ENCODE measurements around the gene DECR2. TPM values are rescaled to one million over a fixed set of nuclear protein-coding genes. Genes with fewer than 3 reads are reported as not detected.

Gene DECR2
- polyA plus RNA-seq, 3 donors = 5.7 to 12.8 (median 8.7) TPM

GRCh38 chr16:381789-382717 lies 19.6 kb upstream of the DECR2 start, which contains the start of gene PGAP6:
Gene PGAP6 (minus strand): TSS chr16:381978. CDS start chr16:381821, 157 bp downstream.
- WGBS (ENCODE audit: insufficient coverage) = under 1% methylated on average over 82 of the region's 123 CpGs
- H3K4me1 Mint-ChIP-seq = peaks cover 39% of the 10 kb centered on the region
- H3K27me3 Mint-ChIP-seq (ENCODE audit: low read depth in 3 of 3) = peaks cover 0 to 14% (median 9%) of the 10 kb centered on the region in 3 donors
- H3K27ac Mint-ChIP-seq = peak within 1 kb of the TSS in 6 of 7 donors; percentile 49 to 93 (median 69)
- H3K9ac ChIP-seq (ENCODE audit: insufficient read depth, low read length, poor library complexity, severe bottlenecking) = peak within 1 kb of the TSS; percentile 81
- TF ChIP-seq CTCF (IDR thresholded peaks at IDR 0.05) = no peak
- H3K27ac ChIP-seq (ENCODE audit: low read depth in 1 of 2, low read length in 2 of 2) = peak within 1 kb of the TSS in 1 of 2 donors; percentile 71
- H3K4me3 ChIP-seq (replicated peaks in 1 of 3; ENCODE audit: low read depth in 2 of 3, low read length in 3 of 3) = peak within 1 kb of the TSS; percentile 78 to 92 (median 88)
- no peaks in the 10 kb centered on the region for H3K9me3 Mint-ChIP-seq
- H3K4me1 ChIP-seq (ENCODE audit: control insufficient read depth in 1 of 2, insufficient read depth in 2 of 2, low read length in 2 of 2) = peaks cover 39 to 52% of the 10 kb centered on the region in 2 donors
- DNase-seq = peak; percentile 39 to 72 (median 54)
- peak within 1 kb of the TSS; percentile 81 for H2AFZ ChIP-seq (ENCODE audit: insufficient read depth, low read depth, low read length, poor library complexity, severe bottlenecking)
- peaks cover 32% of the 10 kb centered on the region for H4K20me1 ChIP-seq (ENCODE audit: insufficient read depth, low read length)
- H3K4me2 ChIP-seq (replicated peaks; ENCODE audit: extremely low read depth, low read length, poor library complexity, severe bottlenecking) = peak within 1 kb of the TSS; percentile 99
- peaks cover 3 to 8% of the 10 kb centered on the region in 2 donors for H3K36me3 Mint-ChIP-seq
- H3K27me3 ChIP-seq (ENCODE audit: control insufficient read depth in 2 of 2, insufficient read depth in 2 of 2, low read length in 2 of 2) = no peaks in the 10 kb centered on the region
- H3K4me3 Mint-ChIP-seq = peak within 1 kb of the TSS; percentile 91 to 92
- peaks cover 8% of the 10 kb centered on the region in 2 donors for H3K36me3 ChIP-seq (replicated peaks in 1 of 2; ENCODE audit: control insufficient read depth in 1 of 2, insufficient read depth in 2 of 2, low read length in 2 of 2)
- intact Hi-C loops (cut with micrococcal nuclease) = loop anchor here in 1 of 2 donors (2.0 kb wide), 1 partner anchor 29 kb away; the partner anchor contains the start of gene AXIN1
- no peaks in the 10 kb centered on the region for H3K9me3 ChIP-seq (replicated peaks in 1 of 2; ENCODE audit: control insufficient read depth in 1 of 2, insufficient read depth in 1 of 2, low read length in 2 of 2)
- peaks cover 35% of the 10 kb centered on the region for H3K79me2 ChIP-seq (ENCODE audit: insufficient read depth, low read length)

- Mint-ChIP-seq H3K4me3 (peak overlapping the region; percentile 91 to 92), H3K27me3 (ENCODE audit: low read depth in 3 of 3) (peaks cover 0 to 14% (median 11%) of the 10 kb centered on the region in 3 donors), H3K9me3 (no peaks in the 10 kb centered on the region), H3K36me3 (peaks cover 0 to 4% of the 10 kb centered on the region in 2 donors), H3K4me1 (peaks cover 39% of the 10 kb centered on the region), H3K27ac (peak overlapping the region; percentile 77 to 92 (median 85))
- intact Hi-C loops (cut with micrococcal nuclease) = loop anchor here in 1 of 2 donors (2.0 kb wide), 1 partner anchor 31 kb away; the partner anchor contains the start of gene AXIN1
- Histone ChIP-seq H3K4me2 (replicated peaks; ENCODE audit: extremely low read depth, low read length, poor library complexity, severe bottlenecking) (peak overlapping the region; percentile 99), H3K4me3 (replicated peaks in 1 of 3; ENCODE audit: low read depth in 2 of 3, low read length in 3 of 3) (peak overlapping the region; percentile 50 to 92 (median 68)), H3K36me3 (replicated peaks in 1 of 2; ENCODE audit: control insufficient read depth in 1 of 2, insufficient read depth in 2 of 2, low read length in 2 of 2) (peaks cover 0 to 2% of the 10 kb centered on the region in 2 donors), H2AFZ (ENCODE audit: insufficient read depth, low read depth, low read length, poor library complexity, severe bottlenecking) (peak overlapping the region; percentile 69), H4K20me1 (ENCODE audit: insufficient read depth, low read length) (peaks cover 28% of the 10 kb centered on the region), H3K27ac (ENCODE audit: low read depth in 1 of 2, low read length in 2 of 2) (peak overlapping the region; percentile 53 to 63), H3K4me1 (ENCODE audit: control insufficient read depth in 1 of 2, insufficient read depth in 2 of 2, low read length in 2 of 2) (peaks cover 39 to 52% of the 10 kb centered on the region in 2 donors), H3K79me2 (ENCODE audit: insufficient read depth, low read length) (peaks cover 35% of the 10 kb centered on the region), H3K9ac (ENCODE audit: insufficient read depth, low read length, poor library complexity, severe bottlenecking) (peak overlapping the region; percentile 39), H3K27me3 (ENCODE audit: control insufficient read depth in 2 of 2, insufficient read depth in 2 of 2, low read length in 2 of 2) (no peaks in the 10 kb centered on the region), H3K9me3 (replicated peaks in 1 of 2; ENCODE audit: control insufficient read depth in 1 of 2, insufficient read depth in 1 of 2, low read length in 2 of 2) (no peaks in the 10 kb centered on the region)
- no peak for TF ChIP-seq CTCF (IDR thresholded peaks at IDR 0.05)
- peak; percentile 41 to 87 (median 73) for DNase-seq
- 16% methylated on average over 31 of the region's 33 CpGs for WGBS (ENCODE audit: insufficient coverage)
Measured at GRCh38 chr16:383326-384051, 18.2 kb upstream of the DECR2 start.
